IPS-NIHi7 (cell line): ENCODE results near the gene PGD.
"Not testable (repeated sequence)": the region's sequence is repeated elsewhere in the genome, so short reads cannot be mapped to it uniquely, and the experiment has no call there.

Source experiments
- DNase-seq: peaks from one replicate; pipeline ENCODE4 v3.0.0; 2012; ENCODE audit warnings: mixed read lengths; ENCODE audit errors: extremely low spot score

PGD gene

DNA sequence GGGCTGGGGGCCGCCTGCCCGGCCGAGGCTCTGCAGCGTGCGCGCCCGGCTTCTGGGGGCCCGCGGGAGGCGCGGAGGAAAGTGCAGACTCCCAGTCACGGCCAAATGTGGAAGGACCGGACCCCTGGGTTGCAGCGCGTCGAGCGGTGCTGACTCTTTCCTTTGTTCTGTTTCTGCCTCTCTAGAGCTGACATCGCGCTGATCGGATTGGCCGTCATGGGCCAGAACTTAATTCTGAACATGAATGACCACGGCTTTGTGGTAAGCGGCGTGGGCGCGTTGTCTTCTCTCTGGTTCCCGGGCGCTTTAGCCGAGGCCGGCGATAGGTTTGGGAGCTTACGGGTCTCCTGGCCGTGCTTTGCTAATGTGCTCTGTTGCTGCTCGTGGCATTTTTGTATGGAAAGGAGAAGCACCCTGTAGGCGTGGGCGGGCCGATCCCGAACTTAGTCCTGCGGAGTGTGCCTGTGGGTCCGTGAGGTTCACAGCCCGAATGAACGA, 629 bp downstream of the PGD start:
- DNase-seq = peak; percentile 24

DNA sequence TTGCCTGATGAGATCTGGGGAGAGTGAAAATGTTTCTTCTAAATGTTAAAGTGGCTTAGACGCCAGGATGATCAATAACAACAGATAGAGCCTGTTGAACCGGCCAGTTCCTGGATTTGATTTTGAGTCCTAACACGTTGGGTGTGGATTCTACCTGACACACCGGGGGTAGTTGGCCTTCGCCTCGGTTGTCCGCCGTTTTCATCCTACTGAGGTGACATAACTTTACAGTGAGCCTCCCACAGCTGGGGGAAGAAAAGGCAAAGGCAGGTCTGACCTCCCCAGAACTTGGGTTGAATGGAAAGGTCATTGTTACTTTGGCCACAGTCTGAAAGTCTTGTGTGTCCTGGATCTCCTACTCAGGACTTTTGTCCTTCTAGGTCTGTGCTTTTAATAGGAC, 1.1 kb downstream of the PGD start:
- DNase-seq = no peak

GRCh38 chr1:10401281-10401680, 2.4 kb downstream of the PGD start:
- DNase-seq = no peak

GRCh38 chr1:10402729-10403274, 3.9 kb downstream of the PGD start:
- DNase-seq = no peak

GRCh38 chr1:10407201-10407600, 8.3 kb downstream of the PGD start:
- DNase-seq = no peak

GRCh38 chr1:10415211-10415930, 16.5 kb downstream of the PGD start:
- DNase-seq = no peak

- DNase-seq = not testable (repeated sequence)
Observed at GRCh38 chr1:10415967-10416366, 17.1 kb downstream of the PGD start.

DNA sequence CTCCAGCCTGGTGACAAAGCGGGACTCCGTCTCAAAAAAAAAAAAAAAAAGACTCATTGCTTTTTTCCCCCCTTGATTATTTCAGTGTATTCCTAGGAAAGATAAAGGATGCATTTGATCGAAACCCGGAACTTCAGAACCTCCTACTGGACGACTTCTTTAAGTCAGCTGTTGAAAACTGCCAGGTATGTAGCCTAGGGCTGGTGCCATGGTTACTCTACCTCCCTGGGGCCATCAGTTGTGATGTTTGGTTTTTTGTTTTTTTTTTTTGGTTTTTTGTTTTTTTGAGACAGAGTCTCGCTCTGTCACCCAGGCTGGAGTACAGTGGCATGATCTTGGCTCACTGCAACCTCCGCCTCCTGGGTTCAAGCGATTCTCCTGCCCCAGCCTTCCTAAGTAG, 19.9 kb downstream of the PGD start:
- not testable (repeated sequence) for DNase-seq

DNA sequence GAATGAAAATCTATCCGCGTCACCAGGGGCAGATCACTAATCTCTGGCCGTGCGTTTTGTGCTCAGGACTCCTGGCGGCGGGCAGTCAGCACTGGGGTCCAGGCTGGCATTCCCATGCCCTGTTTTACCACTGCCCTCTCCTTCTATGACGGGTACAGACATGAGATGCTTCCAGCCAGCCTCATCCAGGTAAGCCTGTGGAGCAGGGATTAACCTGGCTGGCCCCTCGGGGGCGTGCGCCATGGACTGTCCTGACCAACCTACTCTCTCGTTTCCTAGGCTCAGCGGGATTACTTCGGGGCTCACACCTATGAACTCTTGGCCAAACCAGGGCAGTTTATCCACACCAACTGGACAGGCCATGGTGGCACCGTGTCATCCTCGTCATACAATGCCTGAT, 20.5 kb downstream of the PGD start:
- DNase-seq = no peak

- no peak for DNase-seq
Observed at GRCh38 chr1:10421637-10422036, 22.8 kb downstream of the PGD start.

- DNase-seq = no peak
Observed at GRCh38 chr1:10424034-10424433, 25.2 kb downstream of the PGD start.

DNA sequence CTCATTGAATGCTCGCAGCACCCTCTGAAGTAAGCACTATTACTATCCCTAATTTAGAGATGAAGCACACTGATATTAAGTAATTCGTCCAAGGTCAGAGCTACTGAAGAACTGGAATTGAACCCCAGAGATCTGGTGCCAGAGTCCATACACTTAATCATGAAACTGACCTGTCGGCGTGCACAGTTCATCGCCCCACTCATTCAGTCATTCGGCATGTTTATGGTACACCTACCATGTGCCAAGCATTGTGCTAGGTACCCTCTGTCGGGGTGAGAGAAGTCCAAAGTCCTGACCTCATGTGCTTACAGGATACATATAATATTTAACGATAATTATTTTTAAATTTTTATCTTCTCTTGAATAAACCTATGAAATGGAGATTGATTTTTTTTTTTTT, 25.8 kb downstream of the PGD start:
- DNase-seq = no peak

DNA sequence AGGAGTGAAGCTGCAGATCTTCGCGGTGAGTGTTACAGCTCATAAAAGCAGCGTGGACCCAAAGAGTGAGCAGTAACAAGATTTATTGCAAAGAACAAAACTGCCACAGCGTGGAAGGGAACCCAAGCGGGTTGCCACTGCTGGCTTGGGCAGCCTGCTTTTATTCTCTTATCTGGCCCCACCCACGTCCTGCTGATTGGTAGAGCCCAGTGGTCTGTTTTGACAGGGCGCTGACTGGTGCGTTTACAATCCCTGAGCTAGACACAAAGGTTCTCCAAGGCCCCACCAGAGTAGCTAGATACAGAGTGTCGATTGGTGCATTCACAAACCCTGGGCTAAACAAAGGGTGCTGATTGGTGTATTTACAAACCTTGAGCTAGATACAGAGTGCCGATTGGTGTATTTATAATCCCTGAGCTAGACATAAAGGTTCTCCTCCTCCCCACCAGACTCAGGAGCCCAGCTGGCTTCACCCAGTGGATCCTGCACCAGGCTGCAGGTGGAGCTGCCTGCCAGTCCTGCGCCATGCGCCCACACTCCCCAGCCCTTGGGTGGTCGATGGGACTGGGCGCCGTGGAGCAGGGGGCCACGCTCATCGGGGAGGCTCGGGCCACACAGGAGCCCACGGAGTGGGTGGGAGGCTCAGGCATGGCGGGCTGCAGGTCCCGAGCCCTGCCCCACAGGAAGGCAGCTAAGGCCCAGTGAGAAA, 27.1 kb downstream of the PGD start:
- DNase-seq = not testable (repeated sequence)

DNA sequence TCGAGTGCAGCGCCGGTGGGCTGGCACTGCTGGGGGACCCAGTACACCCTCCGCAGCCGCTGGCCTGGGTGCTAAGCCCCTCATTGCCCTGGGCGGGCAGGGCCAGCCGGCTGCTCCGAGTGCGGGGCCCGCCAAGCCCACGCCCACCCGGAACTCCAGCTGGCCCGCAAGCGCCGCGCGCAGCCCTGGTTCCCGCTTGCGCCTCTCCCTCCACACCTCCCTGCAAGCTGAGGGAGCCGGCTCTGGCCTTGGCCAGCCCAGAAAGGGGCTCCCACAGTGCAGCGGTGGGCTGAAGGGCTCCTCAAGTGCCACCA, 27.6 kb downstream of the PGD start:
- not testable (repeated sequence) for DNase-seq

GRCh38 chr1:10428984-10429383, 30.1 kb downstream of the PGD start:
- no peak for DNase-seq

GRCh38 chr1:10429868-10430215, 31.0 kb downstream of the PGD start:
- no peak for DNase-seq

- DNase-seq = peak; percentile 97
Observed at GRCh38 chr1:10430216-10431069, 31.6 kb downstream of the PGD start, which contains the start of gene CENPS. CENPS (plus strand) TSS chr1:10430433; CDS start chr1:10430518, 85 bp downstream.

DNA sequence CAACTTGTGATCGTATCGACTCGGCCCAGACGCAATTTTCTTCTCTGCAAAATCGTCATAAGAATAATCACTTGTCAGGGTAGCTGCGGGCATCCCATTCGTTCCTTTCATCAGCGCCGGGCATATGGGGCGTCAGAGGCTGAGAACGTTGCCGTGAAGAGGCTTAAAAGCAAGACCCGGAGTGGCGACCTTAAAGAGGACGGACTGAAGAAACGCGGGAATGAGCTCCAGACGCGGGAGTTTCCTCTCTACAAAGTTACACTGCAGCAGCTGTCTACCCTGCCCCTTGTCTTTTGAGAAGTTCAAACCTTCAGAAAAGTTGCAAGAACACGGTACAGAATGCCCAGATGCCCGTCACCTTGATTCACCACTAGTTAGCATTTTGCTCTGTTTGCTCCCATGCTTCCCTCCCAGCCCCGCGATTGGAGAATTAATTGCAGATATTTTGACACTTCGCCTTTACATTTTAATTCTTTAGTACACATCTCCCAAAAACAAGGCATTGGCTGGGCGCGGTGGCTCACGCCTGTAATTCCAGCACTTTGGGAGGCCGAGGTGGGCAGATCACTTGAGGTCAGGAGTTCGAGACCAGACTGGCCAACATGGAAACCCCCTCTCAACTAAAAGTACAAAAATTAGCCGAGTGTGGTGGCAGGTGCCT, 32.3 kb downstream of the PGD start:
- DNase-seq = no peak

GRCh38 chr1:10432910-10433700, 34.2 kb downstream of the PGD start:
- DNase-seq = no peak

- DNase-seq = no peak
Observed at GRCh38 chr1:10433790-10434189, 34.9 kb downstream of the PGD start.

DNA sequence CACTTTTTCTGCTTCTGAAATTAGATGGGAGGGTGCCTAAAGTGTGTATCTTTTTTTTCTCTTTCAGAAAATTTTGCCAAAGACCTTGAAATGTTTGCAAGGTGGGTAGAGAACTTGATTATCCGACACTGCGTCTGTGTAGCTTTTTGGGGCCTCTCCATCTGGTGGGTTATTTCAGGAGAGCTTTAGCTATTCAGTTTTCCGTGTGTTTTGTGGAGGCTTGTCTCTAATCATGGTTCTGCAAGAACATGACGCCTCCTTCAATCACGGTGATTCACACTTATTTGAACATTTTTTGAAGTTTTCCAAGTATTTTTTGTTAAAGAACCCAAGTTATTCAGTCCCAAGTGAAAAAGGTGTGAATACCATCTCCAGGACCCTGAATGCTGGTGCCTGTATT, 35.7 kb downstream of the PGD start:
- DNase-seq = no peak
